ENCODE data around the gene INPP5B.
A peak's percentile ranks its signal among the peaks of the same experiment; 100 is the strongest.

INPP5B gene

DNA sequence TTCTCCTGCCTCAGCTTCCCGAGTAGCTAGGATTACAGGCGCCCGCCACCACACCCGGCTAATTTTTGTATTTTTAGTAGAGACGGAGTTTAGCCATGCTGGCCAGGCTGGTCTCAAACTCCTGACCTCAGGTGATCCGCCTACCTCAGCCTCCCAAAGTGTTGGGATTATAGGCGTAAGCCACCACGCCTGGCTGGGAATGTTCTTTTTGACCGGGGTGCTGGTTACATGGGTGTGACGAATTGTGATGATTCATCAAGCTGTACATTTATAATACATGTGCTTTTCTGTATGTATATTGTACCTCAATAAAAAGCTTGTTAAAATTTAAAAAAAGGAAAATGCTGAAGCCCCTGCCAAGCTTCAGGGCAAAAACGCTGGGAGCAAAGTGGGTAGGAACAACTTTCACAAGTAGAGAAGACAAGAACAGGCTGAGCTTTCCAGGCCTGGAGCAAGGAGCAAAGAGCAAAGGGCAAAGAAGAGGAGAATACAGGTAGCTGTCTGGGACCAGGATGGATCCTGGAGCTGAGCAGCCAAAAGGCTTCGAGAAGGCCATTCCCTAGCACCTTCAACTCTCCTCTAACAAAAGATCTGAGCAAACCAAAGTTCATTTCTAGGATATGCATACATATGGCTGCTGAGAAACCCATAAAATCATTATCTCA is 118.3 kb downstream of the INPP5B start:
- no peak for DNase-seq

DNA sequence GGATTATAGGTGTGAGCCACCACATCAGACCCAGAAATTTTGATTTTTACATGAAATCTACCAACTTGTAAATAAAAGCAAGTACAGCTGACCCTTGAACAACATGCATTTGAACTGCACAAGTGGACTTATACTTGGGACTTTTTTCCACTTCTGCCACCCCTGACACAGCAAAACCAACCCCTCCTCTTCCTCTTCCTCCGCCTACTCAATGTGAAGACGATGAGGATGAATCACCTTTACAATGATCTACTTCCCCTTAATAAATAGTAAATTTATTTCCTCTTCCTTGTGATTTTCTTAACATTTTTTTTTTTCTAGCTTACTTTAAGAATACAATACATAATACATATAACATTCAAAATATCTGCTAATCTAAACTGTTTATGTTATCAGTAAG is 121.3 kb downstream of the INPP5B start:
- no peak for DNase-seq

DNA sequence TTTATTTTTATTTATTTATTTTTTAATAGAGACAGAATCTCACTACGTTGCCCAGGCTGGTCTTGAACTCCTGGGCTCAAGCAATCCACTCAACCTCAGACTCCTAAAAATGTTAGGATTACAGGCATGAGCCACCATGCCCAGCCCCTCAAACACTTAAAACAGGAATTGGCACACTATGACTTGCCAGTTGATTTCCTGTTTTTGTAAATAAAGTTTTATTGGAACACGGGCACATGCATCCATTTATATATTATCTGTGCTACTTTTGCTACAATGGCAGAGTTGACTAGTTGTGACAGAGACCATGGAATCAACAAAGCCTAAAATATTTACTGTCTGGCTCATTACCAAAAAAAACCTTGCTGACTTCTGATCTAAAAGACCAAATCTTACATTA is 122.9 kb downstream of the INPP5B start:
- no peak for DNase-seq

DNA sequence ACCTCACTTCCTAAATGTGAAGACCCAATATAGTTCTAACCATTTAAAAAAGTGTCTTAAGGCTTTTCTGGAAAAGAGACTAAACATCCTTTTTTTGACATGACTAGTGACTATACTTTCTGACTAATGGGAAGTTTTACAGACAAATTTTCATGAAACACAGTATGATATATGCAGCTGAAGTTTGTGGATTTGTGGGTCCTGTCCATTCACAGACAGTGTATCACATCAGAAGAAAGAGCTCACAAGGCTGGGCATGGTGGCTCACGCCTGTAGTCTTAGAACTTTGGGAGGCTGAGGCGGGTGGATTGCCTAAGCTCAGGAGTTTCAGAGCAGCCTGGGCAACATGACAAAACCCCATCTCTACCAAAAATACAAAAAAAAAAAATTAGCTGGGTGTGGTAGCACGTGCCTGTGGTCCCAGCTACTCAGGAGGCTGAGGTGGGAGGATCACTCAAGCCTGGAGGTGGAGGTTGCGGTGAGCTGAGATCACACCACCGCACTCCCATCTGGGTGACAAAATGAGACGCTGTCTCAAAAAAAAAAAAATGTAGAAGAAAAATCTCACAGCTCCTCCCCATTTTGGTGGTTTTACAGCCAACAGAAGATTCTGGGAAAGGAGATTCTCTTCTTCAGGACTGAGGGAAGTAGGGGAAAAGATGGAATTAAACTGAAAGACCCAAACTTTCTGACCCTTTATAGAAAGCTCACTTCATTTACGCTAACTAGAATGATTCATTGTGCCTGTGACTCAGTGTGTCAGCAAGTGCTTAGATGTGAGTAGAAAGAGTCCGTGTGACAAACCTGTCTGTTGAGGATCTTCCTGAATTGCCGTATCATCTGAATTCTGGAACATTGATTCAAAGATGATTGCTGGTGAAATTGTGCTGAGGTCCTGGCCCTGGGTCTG is 123.7 kb downstream of the INPP5B start:
- no peak for DNase-seq

DNA sequence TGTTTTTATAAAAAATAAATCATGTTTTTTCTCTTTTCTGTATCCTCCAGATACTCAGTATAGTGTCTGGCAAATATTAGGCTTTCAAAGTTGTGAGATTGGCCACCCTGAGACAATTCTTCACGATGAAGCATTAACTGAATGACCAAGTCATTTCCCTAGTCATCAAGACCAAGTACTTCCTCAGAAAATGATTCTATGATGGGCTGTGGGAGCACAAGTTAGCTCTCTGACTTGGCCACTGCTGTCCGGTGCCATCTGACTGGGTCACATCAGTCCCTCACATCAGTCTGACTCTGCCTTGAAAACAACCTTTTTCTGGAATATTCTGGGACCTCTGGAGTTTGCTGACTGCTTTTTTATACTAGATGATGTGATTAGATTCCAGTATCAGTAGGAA is 125.4 kb downstream of the INPP5B start:
- DNase-seq = no peak

DNA sequence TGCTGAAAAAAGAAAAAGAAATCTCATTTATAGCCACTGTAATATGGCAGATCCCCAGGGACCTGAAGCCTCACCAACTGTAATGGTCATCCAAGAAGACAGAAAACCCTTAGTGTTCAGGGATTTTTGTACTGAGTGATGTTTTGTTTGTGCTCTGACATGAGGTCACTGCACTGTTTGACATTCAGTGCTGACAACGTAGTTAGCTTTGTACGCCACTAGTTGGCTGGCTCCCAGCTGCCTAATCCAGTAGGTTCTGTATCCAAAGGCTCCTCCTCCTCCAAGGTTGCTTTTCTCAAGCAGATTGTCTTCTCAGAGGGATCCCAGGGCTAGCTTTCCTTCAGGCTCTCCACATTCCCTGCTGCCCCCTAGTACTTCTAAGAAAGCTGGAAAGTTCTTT is 129.4 kb downstream of the INPP5B start:
- DNase-seq = no peak

DNA sequence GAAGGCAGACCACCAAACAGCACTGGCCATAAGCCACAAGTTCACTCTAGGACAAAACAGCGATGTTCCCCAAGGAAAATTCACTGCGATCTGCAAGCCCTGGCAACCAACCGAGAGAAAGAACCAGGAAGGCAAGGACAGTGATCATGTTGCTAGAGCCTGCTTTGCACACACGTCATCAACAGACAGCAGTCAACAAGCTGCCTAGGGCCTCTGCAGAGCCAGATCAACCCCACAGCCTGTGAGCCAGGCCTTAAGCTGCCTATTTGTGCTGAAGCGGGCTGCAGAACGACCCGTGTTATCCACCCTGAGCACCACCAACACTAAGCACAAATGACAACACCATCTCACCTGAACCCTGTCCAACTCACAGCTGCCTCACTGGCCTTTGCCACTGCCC is 132.6 kb downstream of the INPP5B start:
- DNase-seq = no peak

DNA sequence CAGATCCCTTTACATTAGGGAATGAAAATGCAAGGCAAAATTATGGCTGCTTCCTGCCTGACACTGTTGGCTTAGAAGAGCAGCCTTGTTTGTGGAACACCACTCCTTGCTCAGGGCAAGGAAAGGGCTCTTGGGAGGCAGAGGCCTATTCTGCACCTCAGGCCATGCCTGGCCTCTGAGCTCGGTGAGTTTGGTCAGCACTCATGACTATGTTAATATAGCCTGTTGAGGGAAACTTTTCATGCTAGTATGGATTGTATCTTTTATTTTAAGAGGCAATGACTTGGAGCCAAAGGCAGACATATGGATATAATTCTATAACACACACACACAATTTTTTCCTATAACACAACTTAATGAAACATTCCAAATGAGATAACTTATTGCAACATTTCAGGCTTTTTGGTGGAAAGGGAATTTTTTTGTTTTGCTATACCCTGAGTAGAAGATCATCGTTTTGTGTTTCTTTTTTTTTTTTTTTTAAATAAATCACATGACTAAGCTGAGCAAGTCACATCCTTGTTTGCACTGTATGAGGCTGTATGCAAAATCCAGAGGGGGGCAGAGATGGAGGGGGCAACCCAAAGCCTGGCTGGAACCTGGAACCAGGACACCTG is 133.2 kb downstream of the INPP5B start:
- no peak for DNase-seq

DNA sequence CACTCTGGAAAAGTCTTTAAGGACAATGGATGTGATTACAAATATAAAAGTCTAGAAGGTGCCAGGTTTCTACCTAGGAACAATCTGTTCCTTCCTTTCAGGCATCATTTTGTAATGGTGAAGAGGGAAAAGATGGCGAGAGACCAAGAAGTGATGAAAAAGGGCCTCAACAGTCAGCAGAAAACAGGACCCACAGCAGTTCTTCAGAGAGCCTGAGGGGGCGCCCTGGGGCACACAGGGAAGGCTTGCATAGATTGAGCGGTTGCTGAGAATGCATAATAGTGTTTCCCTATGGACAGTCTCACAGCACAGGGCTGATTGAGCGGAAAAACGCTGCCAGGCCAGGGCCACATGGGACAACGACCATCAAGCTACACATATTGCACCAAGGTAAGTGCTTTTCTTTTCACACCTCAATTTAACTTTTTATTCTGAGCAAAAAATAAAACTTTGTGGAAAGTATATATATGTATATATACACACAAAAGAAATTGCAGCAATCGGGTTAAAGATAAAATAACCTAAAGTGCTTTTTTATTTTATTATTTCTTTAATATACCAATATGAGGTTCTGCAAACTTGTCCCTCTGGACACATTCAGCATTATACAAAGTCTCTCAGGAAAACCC is 135.7 kb downstream of the INPP5B start:
- peak; percentile 25 for DNase-seq
